Stomach smooth muscle (tissue), 2 donors: ENCODE data around the gene COX11.

Experiments used
- H3K27ac ChIP-seq: one replicate; pipeline ENCODE4 v1.7.0; 2013; ENCODE audit warnings: mild to moderate bottlenecking, low read length, inconsistent platforms
- H3K27me3 ChIP-seq, 2 donors: one replicate each; pipeline ENCODE4 v1.7.0; 2013; ENCODE audit warnings: low read length in 2 of 2; ENCODE audit not compliant: insufficient read depth in 2 of 2, control insufficient read depth in 1 of 2
- H3K36me3 ChIP-seq, 2 donors: one replicate each; pipeline ENCODE4 v1.7.0; 2013; ENCODE audit warnings: low read length in 2 of 2; ENCODE audit not compliant: control insufficient read depth in 2 of 2, insufficient read depth in 2 of 2
- H3K4me1 ChIP-seq: one replicate; pipeline ENCODE4 v1.7.0; 2013; ENCODE audit warnings: low read length; ENCODE audit not compliant: control insufficient read depth, insufficient read depth
- H3K4me3 ChIP-seq, 2 donors: one replicate each; pipeline ENCODE4 v1.7.0; 2013; ENCODE audit warnings: low read length in 2 of 2
- H3K9ac ChIP-seq, 2 donors: one replicate each; pipeline ENCODE4 v1.7.0; 2013; ENCODE audit warnings: low read length in 2 of 2, mild to moderate bottlenecking in 1 of 2
- H3K9me3 ChIP-seq, 2 donors: one replicate each; pipeline ENCODE4 v1.7.0; 2013; ENCODE audit warnings: low read length in 2 of 2; ENCODE audit not compliant: control insufficient read depth in 2 of 2
- donor health status: healthy.
- donor health status: Pancreatic carcinoma.

COX11 gene

GRCh38 chr17:54937426-54937825 is 31.0 kb downstream of the COX11 start:
- H3K36me3 ChIP-seq: peaks cover 10 to 13% of the 10 kb centered on the region in 2 donors
- H3K27ac ChIP-seq: no peak overlapping the region
- H3K27me3 ChIP-seq: no peaks in the 10 kb centered on the region
- H3K9ac ChIP-seq: no peak overlapping the region
- no peaks in the 10 kb centered on the region for H3K4me1 ChIP-seq
- H3K9me3 ChIP-seq: no peaks in the 10 kb centered on the region
- H3K4me3 ChIP-seq: no peak overlapping the region

- H3K36me3 ChIP-seq: peaks cover 10 to 13% of the 10 kb centered on the region in 2 donors
- H3K27ac ChIP-seq: no peak overlapping the region
Measured at GRCh38 chr17:54937018-54937417, 31.4 kb downstream of the COX11 start.

GRCh38 chr17:54935471-54935870 is 33.0 kb downstream of the COX11 start:
- Histone ChIP-seq H3K27ac (no peak overlapping the region), H3K4me1 (no peaks in the 10 kb centered on the region), H3K4me3 (no peak overlapping the region), H3K9ac (no peak overlapping the region), H3K36me3 (peaks cover 10 to 13% of the 10 kb centered on the region in 2 donors), H3K27me3 (no peaks in the 10 kb centered on the region), H3K9me3 (no peaks in the 10 kb centered on the region)

More at GRCh38 chr17:54937018-54937417, 31.4 kb downstream of the COX11 start:
- no peaks in the 10 kb centered on the region for H3K9me3 ChIP-seq
- H3K27me3 ChIP-seq: no peaks in the 10 kb centered on the region
- H3K4me3 ChIP-seq: no peak overlapping the region
- no peak overlapping the region for H3K9ac ChIP-seq
- H3K4me1 ChIP-seq: no peaks in the 10 kb centered on the region

- Histone ChIP-seq H3K9me3 (no peaks in the 10 kb centered on the region), H3K27me3 (no peaks in the 10 kb centered on the region), H3K4me3 (no peak overlapping the region), H3K9ac (no peak overlapping the region), H3K27ac (no peak overlapping the region), H3K4me1 (no peaks in the 10 kb centered on the region), H3K36me3 (peaks cover 9 to 14% of the 10 kb centered on the region in 2 donors)
Measured at GRCh38 chr17:54933921-54934320, 34.5 kb downstream of the COX11 start.

GRCh38 chr17:54932711-54933110 is 35.7 kb downstream of the COX11 start:
- H3K36me3 ChIP-seq: peaks cover 9 to 18% of the 10 kb centered on the region in 2 donors
- no peaks in the 10 kb centered on the region for H3K9me3 ChIP-seq
- H3K9ac ChIP-seq: no peak overlapping the region
- H3K27me3 ChIP-seq: no peaks in the 10 kb centered on the region
- no peak overlapping the region for H3K27ac ChIP-seq
- no peak overlapping the region for H3K4me3 ChIP-seq
- H3K4me1 ChIP-seq: no peaks in the 10 kb centered on the region

GRCh38 chr17:54927525-54927924 is 40.9 kb downstream of the COX11 start:
- no peak overlapping the region for H3K27ac ChIP-seq
- H3K4me1 ChIP-seq: no peaks in the 10 kb centered on the region
- no peak overlapping the region for H3K4me3 ChIP-seq
- H3K36me3 ChIP-seq: peaks cover 0 to 11% of the 10 kb centered on the region in 2 donors
- no peaks in the 10 kb centered on the region for H3K27me3 ChIP-seq
- H3K9me3 ChIP-seq: no peaks in the 10 kb centered on the region
- H3K9ac ChIP-seq: no peak overlapping the region

- no peaks in the 10 kb centered on the region for H3K9me3 ChIP-seq
- no peak overlapping the region for H3K9ac ChIP-seq
- H3K4me1 ChIP-seq: no peaks in the 10 kb centered on the region
- H3K36me3 ChIP-seq: peaks cover 0 to 4% of the 10 kb centered on the region in 2 donors
- no peak overlapping the region for H3K27ac ChIP-seq
- no peaks in the 10 kb centered on the region for H3K27me3 ChIP-seq
- H3K4me3 ChIP-seq: no peak overlapping the region
Measured at GRCh38 chr17:54924405-54924804, 44.0 kb downstream of the COX11 start.

- no peaks in the 10 kb centered on the region for H3K4me1 ChIP-seq
- H3K9me3 ChIP-seq: no peaks in the 10 kb centered on the region
- no peak overlapping the region for H3K4me3 ChIP-seq
- no peaks in the 10 kb centered on the region for H3K27me3 ChIP-seq
- H3K27ac ChIP-seq: no peak overlapping the region
- peaks cover 4 to 11% of the 10 kb centered on the region in 2 donors for H3K36me3 ChIP-seq
- H3K9ac ChIP-seq: no peak overlapping the region
Measured at GRCh38 chr17:54920819-54921218, 47.6 kb downstream of the COX11 start.

- Histone ChIP-seq H3K27me3 (no peaks in the 10 kb centered on the region), H3K9me3 (no peaks in the 10 kb centered on the region), H3K4me3 (no peak overlapping the region), H3K9ac (no peak overlapping the region), H3K4me1 (no peaks in the 10 kb centered on the region), H3K27ac (no peak overlapping the region), H3K36me3 (peaks cover 9 to 19% of the 10 kb centered on the region in 2 donors)
Measured at GRCh38 chr17:54919425-54919824, 49.0 kb downstream of the COX11 start.

GRCh38 chr17:54916721-54917120 is 51.7 kb downstream of the COX11 start:
- Histone ChIP-seq H3K36me3 (peaks cover 14 to 20% of the 10 kb centered on the region in 2 donors), H3K9me3 (no peaks in the 10 kb centered on the region), H3K9ac (no peak overlapping the region), H3K27ac (no peak overlapping the region), H3K4me1 (no peaks in the 10 kb centered on the region), H3K4me3 (no peak overlapping the region), H3K27me3 (no peaks in the 10 kb centered on the region)
